TTC549 (cell line): ENCODE measurements around the gene LIN7A.

ENCODE experiments used
- FAIRE-seq: peaks from 2 replicates; lab custom pipeline; 2012; peaks lifted over from hg19 to GRCh38; lab: Jason Lieb, UNC

Gene LIN7A

GRCh38 chr12:80937391-80938238 is at the start of gene LIN7A:
Gene LIN7A, minus strand, starts transcription at chr12:80937934. Its CDS starts 212 bp downstream, at chr12:80937722.
- no peak for FAIRE-seq

GRCh38 chr12:80986224-80986623 is 48.5 kb upstream of the LIN7A start:
- no peak for FAIRE-seq

GRCh38 chr12:80979816-80980215 is 42.1 kb upstream of the LIN7A start:
- no peak for FAIRE-seq

GRCh38 chr12:80979251-80979650 is 41.5 kb upstream of the LIN7A start:
- FAIRE-seq: no peak

- FAIRE-seq: no peak
Observed at GRCh38 chr12:80977346-80977745, 39.6 kb upstream of the LIN7A start.

- no peak for FAIRE-seq
Observed at GRCh38 chr12:80968326-80968725, 30.6 kb upstream of the LIN7A start.

GRCh38 chr12:80967565-80967964 is 29.8 kb upstream of the LIN7A start:
- no peak for FAIRE-seq

- FAIRE-seq: no peak
Observed at GRCh38 chr12:80966001-80966400, 28.3 kb upstream of the LIN7A start.

GRCh38 chr12:80958162-80958561 is 20.4 kb upstream of the LIN7A start:
- no peak for FAIRE-seq

- no peak for FAIRE-seq
Observed at GRCh38 chr12:80954857-80955520, 17.3 kb upstream of the LIN7A start.

GRCh38 chr12:80952443-80952842 is 14.7 kb upstream of the LIN7A start:
- FAIRE-seq: no peak

- FAIRE-seq: no peak
Observed at GRCh38 chr12:80946591-80946990, 8.9 kb upstream of the LIN7A start.

GRCh38 chr12:80943338-80943737 is 5.6 kb upstream of the LIN7A start:
- no peak for FAIRE-seq

GRCh38 chr12:80941916-80942315 is 4.2 kb upstream of the LIN7A start:
- no peak for FAIRE-seq

GRCh38 chr12:80939231-80939950 is 1.7 kb upstream of the LIN7A start:
- no peak for FAIRE-seq

- no peak for FAIRE-seq
Observed at GRCh38 chr12:80938397-80938796, 663 bp upstream of the LIN7A start.

- no peak for FAIRE-seq
Observed at GRCh38 chr12:80936642-80937390, 918 bp downstream of the LIN7A start.

GRCh38 chr12:80936353-80936641 is 1.4 kb downstream of the LIN7A start:
- no peak for FAIRE-seq

GRCh38 chr12:80935111-80935510 is 2.6 kb downstream of the LIN7A start:
- FAIRE-seq: no peak

- FAIRE-seq: no peak
Observed at GRCh38 chr12:80925983-80926382, 11.8 kb downstream of the LIN7A start.

- FAIRE-seq: no peak
Observed at GRCh38 chr12:80925237-80925636, 12.5 kb downstream of the LIN7A start.

GRCh38 chr12:80924437-80924836 is 13.3 kb downstream of the LIN7A start:
- no peak for FAIRE-seq

GRCh38 chr12:80920006-80920405 is 17.7 kb downstream of the LIN7A start:
- no peak for FAIRE-seq
